Memory B cell (primary cell): ENCODE results near the gene ZNF189.

Experiments used
- ATAC-seq: fragments of 150-1000 bp; cut with Tn5 transposase; 2 replicates; pipeline ENCODE4 v1.10.0; 2021; ENCODE audit warnings: low read depth, mild to moderate bottlenecking, moderate library complexity
- DNase-seq, 2 donors: peaks; one replicate each; pipeline ENCODE4 v3.0.0; 2022; ENCODE audit warnings: low spot score in 2 of 2
- H3K27ac Mint-ChIP-seq: one replicate; pipeline ENCODE4 v1.8.0; 2022; ENCODE audit warnings: mild to moderate bottlenecking, moderate library complexity, mixed read lengths
- H3K27me3 Mint-ChIP-seq: one replicate; pipeline ENCODE4 v1.8.0; 2022; ENCODE audit warnings: mixed read lengths
- H3K36me3 Mint-ChIP-seq: one replicate; pipeline ENCODE4 v1.8.0; 2022; ENCODE audit warnings: mild to moderate bottlenecking, mixed read lengths
- H3K4me1 Mint-ChIP-seq: one replicate; pipeline ENCODE4 v1.8.0; 2022; ENCODE audit warnings: mixed read lengths
- H3K4me3 Mint-ChIP-seq: one replicate; pipeline ENCODE4 v1.8.0; 2022; ENCODE audit warnings: mild to moderate bottlenecking, moderate library complexity, mixed read lengths
- H3K9me3 Mint-ChIP-seq: one replicate; pipeline ENCODE4 v1.8.0; 2022; ENCODE audit warnings: mixed read lengths

Gene ZNF189

GRCh38 chr9:101440714-101441230, 42.1 kb downstream of the ZNF189 start:
- H3K9me3 Mint-ChIP-seq, result no peaks in the 10 kb centered on the region
- no peak for DNase-seq
- peaks cover 23% of the 10 kb centered on the region for H3K27me3 Mint-ChIP-seq
- no peak overlapping the region for H3K4me3 Mint-ChIP-seq
- H3K27ac Mint-ChIP-seq, result no peak overlapping the region
- no peak for ATAC-seq
- H3K36me3 Mint-ChIP-seq, result no peaks in the 10 kb centered on the region
- H3K4me1 Mint-ChIP-seq, result no peaks in the 10 kb centered on the region

GRCh38 chr9:101442318-101442717, 43.7 kb downstream of the ZNF189 start:
- Mint-ChIP-seq H3K4me3 (no peak overlapping the region), H3K9me3 (no peaks in the 10 kb centered on the region), H3K27ac (no peak overlapping the region), H3K36me3 (no peaks in the 10 kb centered on the region), H3K4me1 (no peaks in the 10 kb centered on the region), H3K27me3 (peaks cover 16% of the 10 kb centered on the region)
- DNase-seq, result no peak
- no peak for ATAC-seq

- Mint-ChIP-seq H3K4me1 (no peaks in the 10 kb centered on the region), H3K27ac (no peak overlapping the region), H3K9me3 (no peaks in the 10 kb centered on the region), H3K27me3 (peaks cover 15% of the 10 kb centered on the region), H3K36me3 (no peaks in the 10 kb centered on the region), H3K4me3 (no peak overlapping the region)
- ATAC-seq, result no peak
- no peak for DNase-seq
Observed at GRCh38 chr9:101442736-101443135, 44.1 kb downstream of the ZNF189 start.

- no peak overlapping the region for H3K4me3 Mint-ChIP-seq
- H3K27me3 Mint-ChIP-seq, result peaks cover 15% of the 10 kb centered on the region
- ATAC-seq (no peak), DNase-seq (no peak)
- H3K27ac Mint-ChIP-seq, result no peak overlapping the region
- no peaks in the 10 kb centered on the region for H3K9me3 Mint-ChIP-seq
- no peaks in the 10 kb centered on the region for H3K36me3 Mint-ChIP-seq
- H3K4me1 Mint-ChIP-seq, result no peaks in the 10 kb centered on the region
Observed at GRCh38 chr9:101443364-101443771, 44.7 kb downstream of the ZNF189 start.

GRCh38 chr9:101445353-101446029, 46.8 kb downstream of the ZNF189 start:
- H3K4me3 Mint-ChIP-seq, result no peak overlapping the region
- H3K27ac Mint-ChIP-seq, result no peak overlapping the region
- no peak for ATAC-seq
- DNase-seq, result no peak
- peaks cover 8% of the 10 kb centered on the region for H3K4me1 Mint-ChIP-seq
- no peaks in the 10 kb centered on the region for H3K36me3 Mint-ChIP-seq
- H3K27me3 Mint-ChIP-seq, result peaks cover 18% of the 10 kb centered on the region
- no peaks in the 10 kb centered on the region for H3K9me3 Mint-ChIP-seq

- ATAC-seq (no peak), DNase-seq (no peak)
- H3K27me3 Mint-ChIP-seq, result peaks cover 18% of the 10 kb centered on the region
- no peaks in the 10 kb centered on the region for H3K36me3 Mint-ChIP-seq
- no peak overlapping the region for H3K4me3 Mint-ChIP-seq
- H3K9me3 Mint-ChIP-seq, result peaks cover 2% of the 10 kb centered on the region
- no peak overlapping the region for H3K27ac Mint-ChIP-seq
- H3K4me1 Mint-ChIP-seq, result peaks cover 8% of the 10 kb centered on the region
Observed at GRCh38 chr9:101446732-101447131, 48.1 kb downstream of the ZNF189 start.

- Mint-ChIP-seq H3K27ac (peak overlapping the region; percentile 21), H3K36me3 (no peaks in the 10 kb centered on the region)
- no peak for ATAC-seq
Observed at GRCh38 chr9:101448680-101449070, 50.0 kb downstream of the ZNF189 start.

GRCh38 chr9:101449071-101449721, 50.5 kb downstream of the ZNF189 start:
- peaks cover 11% of the 10 kb centered on the region for H3K9me3 Mint-ChIP-seq
- ATAC-seq, result peak; percentile 98
- DNase-seq, result peak; percentile 56 to 67
- no peak overlapping the region for H3K27ac Mint-ChIP-seq
- H3K27me3 Mint-ChIP-seq, result peaks cover 12% of the 10 kb centered on the region
- H3K36me3 Mint-ChIP-seq, result no peaks in the 10 kb centered on the region
- H3K4me1 Mint-ChIP-seq, result peaks cover 8% of the 10 kb centered on the region
- peak overlapping the region; percentile 78 for H3K4me3 Mint-ChIP-seq

More at GRCh38 chr9:101448680-101449070, 50.0 kb downstream of the ZNF189 start:
- Mint-ChIP-seq H3K4me1 (peaks cover 8% of the 10 kb centered on the region), H3K9me3 (peaks cover 11% of the 10 kb centered on the region), H3K4me3 (peak overlapping the region; percentile 78), H3K27me3 (peaks cover 14% of the 10 kb centered on the region)
- no peak for DNase-seq

- H3K27me3 Mint-ChIP-seq, result peaks cover 6% of the 10 kb centered on the region
- DNase-seq (no peak), ATAC-seq (no peak)
- no peaks in the 10 kb centered on the region for H3K36me3 Mint-ChIP-seq
- peaks cover 8% of the 10 kb centered on the region for H3K4me1 Mint-ChIP-seq
- peaks cover 11% of the 10 kb centered on the region for H3K9me3 Mint-ChIP-seq
- no peak overlapping the region for H3K27ac Mint-ChIP-seq
- no peak overlapping the region for H3K4me3 Mint-ChIP-seq
Observed at GRCh38 chr9:101450931-101451330, 52.3 kb downstream of the ZNF189 start.

GRCh38 chr9:101451498-101451897, 52.8 kb downstream of the ZNF189 start:
- H3K27ac Mint-ChIP-seq, result no peak overlapping the region
- no peak for ATAC-seq
- peaks cover 11% of the 10 kb centered on the region for H3K9me3 Mint-ChIP-seq
- H3K4me3 Mint-ChIP-seq, result no peak overlapping the region
- H3K27me3 Mint-ChIP-seq, result peaks cover 6% of the 10 kb centered on the region
- H3K36me3 Mint-ChIP-seq, result no peaks in the 10 kb centered on the region
- H3K4me1 Mint-ChIP-seq, result peaks cover 8% of the 10 kb centered on the region
- DNase-seq, result no peak

- DNase-seq, result no peak
- H3K27me3 Mint-ChIP-seq, result peaks cover 3% of the 10 kb centered on the region
- peaks cover 3% of the 10 kb centered on the region for H3K4me1 Mint-ChIP-seq
- H3K9me3 Mint-ChIP-seq, result peaks cover 11% of the 10 kb centered on the region
- no peak overlapping the region for H3K4me3 Mint-ChIP-seq
- H3K27ac Mint-ChIP-seq, result no peak overlapping the region
- no peak for ATAC-seq
- H3K36me3 Mint-ChIP-seq, result no peaks in the 10 kb centered on the region
Observed at GRCh38 chr9:101453776-101454570, 55.3 kb downstream of the ZNF189 start.

GRCh38 chr9:101455656-101456240, 57.1 kb downstream of the ZNF189 start:
- no peak for DNase-seq
- no peaks in the 10 kb centered on the region for H3K4me1 Mint-ChIP-seq

GRCh38 chr9:101457003-101457402, 58.4 kb downstream of the ZNF189 start:
- Mint-ChIP-seq H3K9me3 (peaks cover 9% of the 10 kb centered on the region), H3K36me3 (no peaks in the 10 kb centered on the region), H3K4me3 (no peak overlapping the region), H3K27me3 (peaks cover 8% of the 10 kb centered on the region), H3K27ac (no peak overlapping the region), H3K4me1 (no peaks in the 10 kb centered on the region)
- ATAC-seq (no peak), DNase-seq (no peak)

More at GRCh38 chr9:101455656-101456240, 57.1 kb downstream of the ZNF189 start:
- no peaks in the 10 kb centered on the region for H3K36me3 Mint-ChIP-seq
- peaks cover 3% of the 10 kb centered on the region for H3K27me3 Mint-ChIP-seq
- peaks cover 11% of the 10 kb centered on the region for H3K9me3 Mint-ChIP-seq
- no peak overlapping the region for H3K27ac Mint-ChIP-seq
- no peak for ATAC-seq
- H3K4me3 Mint-ChIP-seq, result no peak overlapping the region
